Esophagus squamous epithelium (tissue), 5 donors: ENCODE measurements around the gene NCEH1. TPM values are rescaled to one million over a fixed set of nuclear protein-coding genes. Genes with fewer than 3 reads are reported as not detected.

Source experiments
- DNase-seq: peaks from one replicate; lab custom pipeline; 2025; lab: John Stamatoyannopoulos, UW
- H3K27ac ChIP-seq, 4 donors: fragments of 200-600 bp; sonication (generic); one replicate each; pipeline ENCODE4 v1.5.1; 2016 to 2019; ENCODE audit warnings: mild to moderate bottlenecking in 1 of 4
- H3K27me3 ChIP-seq, 4 donors: fragments of 200-600 bp; sonication (generic); 1 replicate in 3 of 4; 2 replicates in 1 of 4; pipeline versions ENCODE4 v1.5.1 to v1.6.0; 2017 to 2021; ENCODE audit warnings: antibody characterized with exemption in 1 of 4
- H3K36me3 ChIP-seq, 3 donors: fragments of 200-600 bp; sonication (generic); one replicate each; pipeline ENCODE4 v1.5.1; 2016 to 2019
- H3K4me1 ChIP-seq, 3 donors: fragments of 200-600 bp; sonication (generic); one replicate each; pipeline ENCODE4 v1.5.1; 2017 to 2019
- H3K4me3 ChIP-seq, 4 donors: fragments of 200-600 bp; sonication (generic); 1 replicate in 3 of 4; 2 replicates in 1 of 4; pipeline ENCODE4 v1.5.1; 2016 to 2019; ENCODE audit warnings: mild to moderate bottlenecking in 2 of 4, moderate library complexity in 1 of 4
- H3K9me3 ChIP-seq, 3 donors: fragments of 200-600 bp; sonication (generic); one replicate each; pipeline ENCODE4 v1.5.1; 2016 to 2019
- POLR2A ChIP-seq, 4 donors: fragments of 450-650 bp; IDR thresholded peaks; one replicate each; pipeline ENCODE4 v1.6.1; 2017; ENCODE audit warnings: antibody characterized with exemption in 4 of 4, mild to moderate bottlenecking in 4 of 4, moderate library complexity in 3 of 4
- WGBS, 2 donors: methylation state at CpG; one replicate each; pipeline ENCODE4 v1.1.5; 2018; 5-methylcytosine and 5-hydroxymethylcytosine counted together
- intact Hi-C: fragments of 100-400 bp; cut with DNase I; formaldehyde crosslinking; loops from one replicate; pipeline ENCODE4 v1.15.0; 2022
- total RNA-seq, 4 donors: library from RNA; depleted of rRNA; stranded (reverse); fragments of >200 nt; gene quantifications; one replicate each; pipeline ENCODE4 v1.1.0, GENCODE V29; 2016
- TF ChIP-seq, protein P1 (sequence below), 6 experiments: fragments of 450-650 bp in 4 of 6; fragments of 200-600 bp in 2 of 6; sonication (generic) in 2 of 6; IDR thresholded peaks; one replicate each; pipeline ENCODE4 v1.5.1; 2016 to 2019; ENCODE audit warnings: antibody characterized with exemption in 6 of 6, mild to moderate bottlenecking in 4 of 6, moderate library complexity in 4 of 6
- donor health status: DM: yes; HTN: yes; CAD: no.

The NCEH1 gene
- total RNA-seq, 4 donors from 2014 or later, result 2.2 to 9.1 (median 5.0) TPM

DNA sequence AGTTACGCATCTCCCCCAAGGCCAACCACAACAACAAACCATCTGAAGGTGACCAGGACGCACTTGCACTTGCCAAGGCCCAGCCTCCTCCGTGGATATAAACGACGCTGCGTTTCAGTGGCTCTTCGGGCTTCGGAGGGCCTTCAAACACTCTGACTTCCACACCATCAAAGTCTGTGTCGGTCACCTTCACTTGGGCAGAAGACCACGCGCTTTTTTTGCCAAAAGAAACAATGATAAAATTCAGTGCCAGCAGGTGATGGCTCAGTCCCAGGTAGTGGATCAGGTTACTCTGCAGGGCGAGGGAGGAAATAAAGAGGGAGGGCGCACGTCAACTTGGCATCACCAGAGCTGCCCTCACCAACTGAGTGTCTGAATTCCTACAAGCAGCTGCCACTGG is 63.0 kb downstream of the NCEH1 start:
- H3K27ac ChIP-seq, result no peak overlapping the region
- WGBS, 2 donors, result 54 to 73% methylated on average over 9 to 12 of the region's 14 CpGs

DNA sequence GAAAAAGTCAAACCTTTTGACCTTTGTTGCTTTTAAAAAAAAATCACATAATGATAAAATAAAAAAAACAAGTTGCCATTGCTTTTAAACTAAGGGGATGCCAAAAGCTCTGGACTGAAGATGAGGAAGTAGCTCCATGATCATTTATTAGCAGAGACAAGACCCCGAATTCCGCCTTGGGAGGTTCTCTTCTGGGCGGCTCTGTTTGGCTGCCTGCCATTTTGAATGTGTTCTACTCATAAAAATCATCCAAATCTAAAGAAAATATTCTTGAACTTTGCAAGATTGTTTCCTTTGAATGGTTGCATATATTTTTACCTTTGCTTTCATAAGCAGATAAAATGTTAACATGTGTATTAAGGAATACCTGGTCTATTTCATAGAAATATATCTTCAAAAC is 63.8 kb downstream of the NCEH1 start:
- Histone ChIP-seq H3K4me3 (no peak overlapping the region), H3K4me1 (peaks cover 0 to 33% (median 9%) of the 10 kb centered on the region in 3 donors), H3K9me3 (no peaks in the 10 kb centered on the region), H3K36me3 (peaks cover 0 to 21% (median 0%) of the 10 kb centered on the region in 3 donors), H3K27ac (no peak overlapping the region), H3K27me3 (no peaks in the 10 kb centered on the region)
- DNase-seq, result no peak
- WGBS, 2 donors, result 45 to 64% methylated on average over 3 of the region's 3 CpGs
- no peak for TF ChIP-seq POLR2A (IDR thresholded peaks at IDR 0.05)
- TF ChIP-seq, protein P1, sequence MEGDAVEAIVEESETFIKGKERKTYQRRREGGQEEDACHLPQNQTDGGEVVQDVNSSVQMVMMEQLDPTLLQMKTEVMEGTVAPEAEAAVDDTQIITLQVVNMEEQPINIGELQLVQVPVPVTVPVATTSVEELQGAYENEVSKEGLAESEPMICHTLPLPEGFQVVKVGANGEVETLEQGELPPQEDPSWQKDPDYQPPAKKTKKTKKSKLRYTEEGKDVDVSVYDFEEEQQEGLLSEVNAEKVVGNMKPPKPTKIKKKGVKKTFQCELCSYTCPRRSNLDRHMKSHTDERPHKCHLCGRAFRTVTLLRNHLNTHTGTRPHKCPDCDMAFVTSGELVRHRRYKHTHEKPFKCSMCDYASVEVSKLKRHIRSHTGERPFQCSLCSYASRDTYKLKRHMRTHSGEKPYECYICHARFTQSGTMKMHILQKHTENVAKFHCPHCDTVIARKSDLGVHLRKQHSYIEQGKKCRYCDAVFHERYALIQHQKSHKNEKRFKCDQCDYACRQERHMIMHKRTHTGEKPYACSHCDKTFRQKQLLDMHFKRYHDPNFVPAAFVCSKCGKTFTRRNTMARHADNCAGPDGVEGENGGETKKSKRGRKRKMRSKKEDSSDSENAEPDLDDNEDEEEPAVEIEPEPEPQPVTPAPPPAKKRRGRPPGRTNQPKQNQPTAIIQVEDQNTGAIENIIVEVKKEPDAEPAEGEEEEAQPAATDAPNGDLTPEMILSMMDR (IDR thresholded peaks at IDR 0.05), result no peak
- intact Hi-C loops, result no loop called here

More for the DNA sequence above, 63.0 kb downstream of the NCEH1 start:
- TF ChIP-seq, protein P1 (IDR thresholded peaks at IDR 0.05), result no peak
- no peak for TF ChIP-seq POLR2A (IDR thresholded peaks at IDR 0.05)
- Histone ChIP-seq H3K27me3 (no peaks in the 10 kb centered on the region), H3K4me1 (peaks cover 0 to 34% (median 9%) of the 10 kb centered on the region in 3 donors), H3K36me3 (peaks cover 0 to 20% (median 0%) of the 10 kb centered on the region in 3 donors), H3K9me3 (no peaks in the 10 kb centered on the region), H3K4me3 (no peak overlapping the region)
- no peak for DNase-seq
- intact Hi-C loops, result no loop called here

DNA sequence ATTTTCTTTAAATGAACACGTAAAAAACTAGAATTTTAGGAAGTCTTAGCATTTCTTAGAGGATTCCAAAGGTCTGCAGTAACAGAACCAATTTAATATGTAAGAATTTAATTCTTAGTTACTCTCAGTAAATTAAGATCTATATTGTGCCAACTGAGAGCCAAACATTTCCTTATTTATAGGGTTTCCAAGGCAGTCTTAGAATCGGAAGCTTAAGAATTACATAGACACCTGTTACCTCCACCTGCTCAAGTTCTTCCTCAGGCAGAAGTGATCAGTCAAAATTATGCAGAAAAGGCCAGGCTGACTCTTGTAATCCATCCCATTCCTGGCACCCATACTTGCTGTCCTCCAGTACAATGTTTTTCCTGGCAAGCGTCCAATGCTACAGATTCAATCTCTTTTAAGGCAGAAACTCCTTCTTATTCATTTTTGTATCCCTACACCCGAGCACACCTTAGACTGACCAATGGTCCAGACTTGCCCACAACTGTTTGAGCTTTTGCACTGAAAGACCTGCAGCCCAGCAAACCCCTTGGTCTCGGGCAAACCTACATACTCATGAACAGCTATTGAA is 64.3 kb downstream of the NCEH1 start:
- H3K4me3 ChIP-seq, result no peak overlapping the region
- no peak for DNase-seq
- WGBS, 2 donors, result 58 to 63% methylated on average over 5 of the region's 5 CpGs
- intact Hi-C loops, result no loop called here
- H3K4me1 ChIP-seq, result peaks cover 0 to 33% (median 9%) of the 10 kb centered on the region in 3 donors
- H3K36me3 ChIP-seq, result peaks cover 0 to 23% (median 0%) of the 10 kb centered on the region in 3 donors
- TF ChIP-seq POLR2A (IDR thresholded peaks at IDR 0.05), result no peak
- TF ChIP-seq, protein P1 (IDR thresholded peaks at IDR 0.05), result no peak
- no peaks in the 10 kb centered on the region for H3K27me3 ChIP-seq
- H3K9me3 ChIP-seq, result no peaks in the 10 kb centered on the region
- H3K27ac ChIP-seq, result no peak overlapping the region

DNA sequence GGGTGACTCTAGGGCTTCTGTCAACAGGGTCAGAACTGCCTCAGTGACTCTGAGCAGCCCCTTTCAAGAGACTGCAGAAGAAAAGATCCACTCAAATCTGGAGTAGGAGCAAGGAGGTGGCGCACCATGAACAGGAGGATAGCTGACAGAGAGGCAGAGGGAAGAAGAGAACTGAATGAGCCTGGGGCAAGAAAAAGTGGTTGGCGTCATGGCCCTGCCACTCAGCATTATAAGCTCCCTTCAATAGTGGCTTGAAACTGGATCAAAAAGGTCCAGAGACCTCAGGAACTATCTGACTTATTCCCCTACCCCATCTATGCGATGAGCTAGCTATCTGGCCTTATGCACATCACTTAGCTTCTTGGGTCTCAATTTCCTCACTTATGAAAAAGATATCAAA is 66.6 kb downstream of the NCEH1 start:
- DNase-seq, result no peak
- 94 to 100% methylated on average over 2 to 3 of the region's 3 CpGs for WGBS, 2 donors
- Histone ChIP-seq H3K27me3 (no peaks in the 10 kb centered on the region), H3K9me3 (no peaks in the 10 kb centered on the region), H3K27ac (no peak overlapping the region), H3K36me3 (peaks cover 0 to 27% (median 0%) of the 10 kb centered on the region in 3 donors), H3K4me1 (peaks cover 0 to 33% (median 9%) of the 10 kb centered on the region in 3 donors), H3K4me3 (no peak overlapping the region)
- TF ChIP-seq, protein P1 (IDR thresholded peaks at IDR 0.05), result no peak
- no peak for TF ChIP-seq POLR2A (IDR thresholded peaks at IDR 0.05)
- intact Hi-C loops, result no loop called here

DNA sequence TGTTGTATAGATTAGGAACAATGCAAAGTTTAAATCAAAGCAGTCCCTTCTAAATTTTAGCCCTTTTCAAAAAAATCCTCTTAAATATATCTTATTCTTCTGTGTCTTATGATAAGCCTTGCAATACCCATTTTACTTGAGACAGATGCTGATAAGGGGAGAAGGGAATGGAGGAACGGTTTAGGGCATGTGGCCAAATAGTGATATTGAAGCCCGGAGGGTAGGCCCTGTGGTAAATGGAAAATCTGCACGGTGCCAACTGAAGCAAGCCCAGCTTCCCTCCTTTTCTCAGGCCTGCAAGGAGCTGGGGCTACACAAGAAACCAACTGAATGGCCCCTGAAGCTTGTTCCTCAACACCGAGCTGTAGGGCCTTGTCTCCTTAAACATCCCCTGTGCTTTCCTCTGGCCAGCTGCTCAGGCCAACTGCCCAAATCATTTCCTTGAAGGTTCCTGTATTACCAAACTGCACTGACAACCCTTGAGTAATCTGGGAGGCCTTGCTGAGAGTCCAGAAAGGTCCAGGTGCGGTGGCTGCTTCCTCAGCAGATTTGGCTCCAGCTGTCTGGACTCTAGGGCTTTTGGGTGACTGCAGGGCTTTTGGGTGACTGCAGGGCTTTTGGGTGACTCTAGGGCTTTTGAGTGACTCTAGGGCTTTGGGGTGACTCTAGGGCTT is 67.2 kb downstream of the NCEH1 start:
- no peaks in the 10 kb centered on the region for H3K9me3 ChIP-seq
- H3K27me3 ChIP-seq, result no peaks in the 10 kb centered on the region
- H3K36me3 ChIP-seq, result peaks cover 0 to 27% (median 0%) of the 10 kb centered on the region in 3 donors
- peaks cover 0 to 27% (median 9%) of the 10 kb centered on the region in 3 donors for H3K4me1 ChIP-seq
- no peak for DNase-seq
- H3K27ac ChIP-seq, result no peak overlapping the region
- H3K4me3 ChIP-seq, result no peak overlapping the region
- 89 to 90% methylated on average over 4 to 5 of the region's 5 CpGs for WGBS, 2 donors
- TF ChIP-seq POLR2A (IDR thresholded peaks at IDR 0.05), result no peak
- TF ChIP-seq, protein P1 (IDR thresholded peaks at IDR 0.05), result no peak
- intact Hi-C loops, result no loop called here
